Measurements from ENCODE around the gene ALAS1.
"Not testable (repeated sequence)": the region's sequence is repeated elsewhere in the genome, so short reads cannot be mapped to it uniquely, and the experiment has no call there.

The ALAS1 gene

GRCh38 chr3:52197842-52198625 lies at the start of gene ALAS1:
TSS of gene ALAS1 (plus strand) at chr3:52198160. CDS start at chr3:52199242, 1,082 bp downstream.
- DNase-seq = peak; percentile 44 to 88

GRCh38 chr3:52149021-52149420 lies 48.9 kb upstream of the ALAS1 start:
- no peak for DNase-seq

GRCh38 chr3:52149726-52150125 lies 48.2 kb upstream of the ALAS1 start:
- no peak for DNase-seq

GRCh38 chr3:52150357-52150756 lies 47.6 kb upstream of the ALAS1 start:
- DNase-seq = no peak

GRCh38 chr3:52150860-52151259 lies 47.1 kb upstream of the ALAS1 start:
- DNase-seq = no peak

- not testable (repeated sequence) for DNase-seq
Observed at GRCh38 chr3:52151991-52152390, 46.0 kb upstream of the ALAS1 start.

GRCh38 chr3:52153389-52154096 lies 44.4 kb upstream of the ALAS1 start:
- no peak for DNase-seq

GRCh38 chr3:52154135-52155094 lies 43.5 kb upstream of the ALAS1 start, which contains the start of gene POC1A:
TSS of gene POC1A (minus strand) at chr3:52154423. CDS start at chr3:52154372, 51 bp downstream.
- DNase-seq = peak; percentile 83 to 91

GRCh38 chr3:52155912-52156311 lies 42.0 kb upstream of the ALAS1 start:
- DNase-seq = no peak

- DNase-seq = no peak
Observed at GRCh38 chr3:52159503-52159902, 38.5 kb upstream of the ALAS1 start.

GRCh38 chr3:52162250-52162872 lies 35.6 kb upstream of the ALAS1 start:
- DNase-seq = no peak

GRCh38 chr3:52167240-52167639 lies 30.7 kb upstream of the ALAS1 start:
- DNase-seq = no peak

GRCh38 chr3:52170217-52170616 lies 27.7 kb upstream of the ALAS1 start:
- DNase-seq = not testable (repeated sequence)

GRCh38 chr3:52171514-52172261 lies 26.3 kb upstream of the ALAS1 start:
- DNase-seq = no peak

- no peak for DNase-seq
Observed at GRCh38 chr3:52172262-52172757, 25.6 kb upstream of the ALAS1 start.

GRCh38 chr3:52173101-52173500 lies 24.9 kb upstream of the ALAS1 start:
- DNase-seq = no peak

GRCh38 chr3:52174896-52175295 lies 23.1 kb upstream of the ALAS1 start:
- DNase-seq = no peak

- DNase-seq = no peak
Observed at GRCh38 chr3:52175416-52176179, 22.4 kb upstream of the ALAS1 start.

GRCh38 chr3:52176180-52176752 lies 21.7 kb upstream of the ALAS1 start:
- no peak for DNase-seq

- no peak for DNase-seq
Observed at GRCh38 chr3:52176951-52177700, 20.8 kb upstream of the ALAS1 start.

All from NCI-H446 (cell line).